ENCODE data around the gene TJP3.
A peak's percentile ranks its signal among the peaks of the same experiment; 100 is the strongest.

TJP3 gene

DNA sequence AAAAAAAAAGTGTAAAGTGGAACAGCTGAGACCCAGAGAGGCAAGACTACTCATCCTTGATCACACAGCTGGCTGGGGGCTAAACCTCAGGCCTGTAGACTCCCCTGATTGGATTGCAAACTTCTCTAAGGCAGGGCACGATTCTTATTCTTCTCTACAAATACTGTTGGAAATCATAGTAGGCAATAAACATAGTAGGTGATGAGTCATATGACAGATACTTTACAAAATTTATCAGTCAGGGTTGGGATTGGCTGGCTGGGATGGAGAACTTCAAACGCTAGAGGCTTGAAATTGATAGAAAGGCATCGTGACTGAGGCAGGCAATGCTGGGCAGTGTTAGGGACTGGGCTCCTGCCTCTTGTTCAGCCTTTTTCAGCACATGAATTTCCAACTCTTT is 83.9 kb downstream of the TJP3 start:
- peaks cover 6% of the 10 kb centered on the region for H3K36me3 Mint-ChIP-seq (ENCODE audit: low read depth)
- H3K9me3 Mint-ChIP-seq = peaks cover 16% of the 10 kb centered on the region
- H3K4me1 Mint-ChIP-seq (ENCODE audit: low read depth) = peaks cover 2% of the 10 kb centered on the region
- H3K27ac Mint-ChIP-seq = no peak overlapping the region
- peaks cover 21% of the 10 kb centered on the region for H3K27me3 Mint-ChIP-seq (ENCODE audit: low read depth)
- H3K4me3 Mint-ChIP-seq = no peak overlapping the region

DNA sequence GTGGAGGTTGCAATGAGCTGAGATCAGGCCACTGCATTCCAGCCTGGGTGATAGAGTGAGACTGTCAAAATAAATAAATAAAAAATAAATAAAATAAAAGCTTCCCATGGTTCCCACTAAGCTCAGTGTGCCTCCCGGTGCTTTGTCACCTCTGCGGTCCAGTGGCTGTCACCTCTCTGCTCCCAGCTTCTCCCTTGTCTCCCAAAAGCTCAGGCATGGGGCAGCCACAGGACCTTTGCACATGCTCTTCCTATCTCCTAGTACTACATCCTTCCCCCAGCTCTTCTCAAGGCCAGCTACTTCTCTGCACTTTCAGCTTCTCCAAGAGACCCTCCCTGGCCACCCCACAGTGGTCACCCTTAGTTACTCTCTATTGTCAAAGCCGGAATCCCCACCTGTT is 85.6 kb downstream of the TJP3 start:
- no peak overlapping the region for H3K4me3 Mint-ChIP-seq
- peaks cover 9% of the 10 kb centered on the region for H3K36me3 Mint-ChIP-seq (ENCODE audit: low read depth)

DNA sequence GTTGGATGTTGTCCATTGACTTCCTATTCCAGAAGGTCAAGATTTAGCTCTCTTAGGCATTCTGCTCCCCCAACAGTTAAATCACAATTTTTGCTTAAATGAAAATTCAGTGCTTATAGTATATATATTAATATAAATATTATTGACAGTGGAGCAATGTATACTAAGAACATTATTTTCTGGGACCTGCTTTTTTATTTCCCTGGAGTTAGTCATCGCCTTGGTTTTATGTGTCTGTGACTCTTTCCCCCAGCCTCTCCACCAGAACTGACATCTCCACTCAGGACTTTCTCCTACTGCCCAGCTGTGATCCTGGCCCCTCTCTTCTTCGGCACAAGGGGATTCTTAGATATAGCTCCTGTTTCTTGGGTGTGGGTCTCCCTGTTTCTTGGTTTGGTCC is 88.2 kb downstream of the TJP3 start:
- peaks cover 4% of the 10 kb centered on the region for H3K27me3 Mint-ChIP-seq (ENCODE audit: low read depth)
- H3K4me3 Mint-ChIP-seq = no peak overlapping the region
- peaks cover 9% of the 10 kb centered on the region for H3K36me3 Mint-ChIP-seq (ENCODE audit: low read depth)
- no peak overlapping the region for H3K27ac Mint-ChIP-seq
- H3K4me1 Mint-ChIP-seq (ENCODE audit: low read depth) = peaks cover 10% of the 10 kb centered on the region
- H3K9me3 Mint-ChIP-seq = peaks cover 20% of the 10 kb centered on the region

More for the DNA sequence above, 85.6 kb downstream of the TJP3 start:
- H3K27me3 Mint-ChIP-seq (ENCODE audit: low read depth) = peaks cover 16% of the 10 kb centered on the region
- H3K9me3 Mint-ChIP-seq = peaks cover 20% of the 10 kb centered on the region
- peaks cover 6% of the 10 kb centered on the region for H3K4me1 Mint-ChIP-seq (ENCODE audit: low read depth)
- H3K27ac Mint-ChIP-seq = no peak overlapping the region

DNA sequence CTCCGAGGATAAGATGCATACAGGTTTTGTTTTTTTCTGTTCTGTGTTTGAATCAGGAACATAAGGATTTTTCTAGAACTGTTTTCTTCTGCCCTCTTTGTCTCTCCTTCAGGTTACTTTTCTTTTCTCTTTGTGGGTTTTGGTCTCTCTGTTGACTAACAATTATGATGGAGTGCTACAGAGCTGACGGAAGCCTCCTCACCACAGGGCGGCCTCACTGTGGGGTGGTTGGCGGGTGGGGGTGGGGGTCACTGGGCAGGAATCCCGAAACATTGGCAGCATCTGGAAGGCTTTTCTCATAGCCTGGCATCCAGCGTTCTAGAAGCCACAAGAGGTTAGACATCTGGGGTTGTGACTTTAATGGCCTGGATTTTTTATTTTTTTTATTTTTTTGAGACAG is 90.0 kb downstream of the TJP3 start:
- peaks cover 17% of the 10 kb centered on the region for H3K9me3 Mint-ChIP-seq
- peaks cover 10% of the 10 kb centered on the region for H3K4me1 Mint-ChIP-seq (ENCODE audit: low read depth)
- H3K27ac Mint-ChIP-seq = peak overlapping the region; percentile 75
- H3K4me3 Mint-ChIP-seq = peak overlapping the region; percentile 58
- peaks cover 4% of the 10 kb centered on the region for H3K27me3 Mint-ChIP-seq (ENCODE audit: low read depth)
- H3K36me3 Mint-ChIP-seq (ENCODE audit: low read depth) = peaks cover 9% of the 10 kb centered on the region

All from T-helper 1 cell treated with Interleukin-12 subunit alpha and Interleukin-12 subunit beta and Interleukin-4 antibody, amounts not matched to agents 30 μg/mL and 1 μg/mL, for 36 hours (primary cell).